ENCODE results near the gene LYL1.
"Not testable (repeated sequence)": the region's sequence is repeated elsewhere in the genome, so short reads cannot be mapped to it uniquely, and the experiment has no call there.

LYL1 gene

DNA sequence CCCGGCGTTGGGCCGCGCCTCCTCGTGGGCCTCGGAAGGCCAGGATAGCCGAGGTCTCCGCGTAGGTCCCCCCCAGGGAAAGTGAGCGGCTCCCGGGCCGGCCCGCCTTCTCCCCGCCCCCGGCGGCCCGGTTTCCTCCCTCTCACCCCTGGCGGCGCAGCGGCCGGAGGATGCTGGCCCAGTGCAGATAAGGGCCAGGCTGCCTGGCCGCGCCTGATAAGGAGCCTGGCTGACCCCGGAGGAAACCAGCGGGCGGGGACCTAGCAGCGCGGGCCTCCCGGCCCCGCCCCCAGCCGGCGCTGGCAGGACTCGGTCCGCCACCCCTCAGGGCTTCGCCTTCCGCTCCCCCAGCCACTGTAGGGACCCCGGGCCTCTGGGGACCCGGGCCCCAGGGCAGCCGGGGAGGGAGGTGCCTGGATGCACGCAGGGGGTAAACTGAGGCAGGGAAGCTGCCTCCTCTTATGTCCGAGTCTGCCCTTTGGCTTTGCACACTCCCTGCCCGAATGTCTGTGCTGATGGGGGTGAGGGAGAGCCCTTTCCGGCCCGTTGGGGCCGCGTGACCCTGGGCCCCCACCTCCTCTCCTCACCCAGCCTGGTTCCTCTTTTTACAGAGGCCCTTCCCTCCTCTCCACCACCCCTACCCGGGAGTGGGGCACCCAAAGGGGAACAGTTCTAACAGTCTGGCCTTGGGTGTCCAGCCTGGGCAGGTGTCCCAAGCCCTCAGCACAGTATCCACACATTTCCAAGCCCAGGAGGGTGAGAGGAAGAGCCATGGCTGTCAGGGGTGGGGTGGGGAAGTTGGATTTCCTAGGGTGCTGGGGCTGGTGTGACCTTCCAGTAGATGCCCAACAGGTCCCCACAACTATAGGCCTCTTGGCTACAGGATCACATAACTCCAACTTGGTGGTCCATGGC lies at the start of gene LYL1:
Gene LYL1, minus strand, starts transcription at position 193 of the 915 bp plus-strand sequence. CDS start 1,687 bp downstream, outside the sequence.
- TF ChIP-seq, protein P1, sequence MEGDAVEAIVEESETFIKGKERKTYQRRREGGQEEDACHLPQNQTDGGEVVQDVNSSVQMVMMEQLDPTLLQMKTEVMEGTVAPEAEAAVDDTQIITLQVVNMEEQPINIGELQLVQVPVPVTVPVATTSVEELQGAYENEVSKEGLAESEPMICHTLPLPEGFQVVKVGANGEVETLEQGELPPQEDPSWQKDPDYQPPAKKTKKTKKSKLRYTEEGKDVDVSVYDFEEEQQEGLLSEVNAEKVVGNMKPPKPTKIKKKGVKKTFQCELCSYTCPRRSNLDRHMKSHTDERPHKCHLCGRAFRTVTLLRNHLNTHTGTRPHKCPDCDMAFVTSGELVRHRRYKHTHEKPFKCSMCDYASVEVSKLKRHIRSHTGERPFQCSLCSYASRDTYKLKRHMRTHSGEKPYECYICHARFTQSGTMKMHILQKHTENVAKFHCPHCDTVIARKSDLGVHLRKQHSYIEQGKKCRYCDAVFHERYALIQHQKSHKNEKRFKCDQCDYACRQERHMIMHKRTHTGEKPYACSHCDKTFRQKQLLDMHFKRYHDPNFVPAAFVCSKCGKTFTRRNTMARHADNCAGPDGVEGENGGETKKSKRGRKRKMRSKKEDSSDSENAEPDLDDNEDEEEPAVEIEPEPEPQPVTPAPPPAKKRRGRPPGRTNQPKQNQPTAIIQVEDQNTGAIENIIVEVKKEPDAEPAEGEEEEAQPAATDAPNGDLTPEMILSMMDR (IDR thresholded peaks at IDR 0.05; ENCODE audit: extremely low read depth, missing control alignments) = no peak
- peak; percentile 88 for DNase-seq (ENCODE audit: low spot score)

DNA sequence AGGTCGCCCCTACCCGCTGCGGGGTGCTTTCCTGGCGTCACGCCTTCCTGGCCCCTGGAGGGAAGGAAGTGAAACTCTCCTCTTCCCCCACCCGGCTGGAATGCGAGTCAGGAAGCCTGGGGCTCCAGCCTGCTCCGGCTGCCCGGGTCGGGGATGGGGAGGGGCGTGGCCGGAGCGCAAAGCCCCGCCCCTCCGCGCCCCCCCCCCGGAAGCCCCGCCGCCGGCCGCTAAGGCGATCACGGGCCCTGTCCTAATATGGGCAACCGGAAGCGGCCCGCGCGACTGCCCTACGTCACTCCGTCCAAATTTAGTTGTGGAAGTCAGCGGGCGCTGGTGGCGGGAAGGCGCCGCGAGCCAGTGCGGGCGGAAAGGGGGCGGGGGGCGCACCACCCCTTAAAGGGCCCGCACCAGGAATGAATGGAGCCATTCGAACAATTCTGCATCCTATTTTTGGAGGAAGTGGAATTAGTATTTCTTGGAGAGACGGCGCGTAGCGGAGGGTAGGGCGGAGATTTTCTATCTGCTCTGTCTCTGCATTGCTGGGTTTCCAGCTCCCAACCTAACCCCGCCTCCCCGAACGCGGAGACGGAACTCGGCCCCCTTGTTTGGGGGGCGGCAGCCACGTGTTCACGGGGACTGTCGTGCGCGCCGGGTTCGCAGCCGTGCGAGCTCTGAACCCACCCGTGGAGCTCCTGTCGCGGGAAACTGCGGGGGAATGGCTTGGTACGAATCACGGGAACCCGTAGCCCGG lies 49.1 kb upstream of the LYL1 start:
- DNase-seq (ENCODE audit: low spot score) = peak; percentile 96
- TF ChIP-seq, protein P1 (IDR thresholded peaks at IDR 0.05; ENCODE audit: extremely low read depth, missing control alignments) = no peak

DNA sequence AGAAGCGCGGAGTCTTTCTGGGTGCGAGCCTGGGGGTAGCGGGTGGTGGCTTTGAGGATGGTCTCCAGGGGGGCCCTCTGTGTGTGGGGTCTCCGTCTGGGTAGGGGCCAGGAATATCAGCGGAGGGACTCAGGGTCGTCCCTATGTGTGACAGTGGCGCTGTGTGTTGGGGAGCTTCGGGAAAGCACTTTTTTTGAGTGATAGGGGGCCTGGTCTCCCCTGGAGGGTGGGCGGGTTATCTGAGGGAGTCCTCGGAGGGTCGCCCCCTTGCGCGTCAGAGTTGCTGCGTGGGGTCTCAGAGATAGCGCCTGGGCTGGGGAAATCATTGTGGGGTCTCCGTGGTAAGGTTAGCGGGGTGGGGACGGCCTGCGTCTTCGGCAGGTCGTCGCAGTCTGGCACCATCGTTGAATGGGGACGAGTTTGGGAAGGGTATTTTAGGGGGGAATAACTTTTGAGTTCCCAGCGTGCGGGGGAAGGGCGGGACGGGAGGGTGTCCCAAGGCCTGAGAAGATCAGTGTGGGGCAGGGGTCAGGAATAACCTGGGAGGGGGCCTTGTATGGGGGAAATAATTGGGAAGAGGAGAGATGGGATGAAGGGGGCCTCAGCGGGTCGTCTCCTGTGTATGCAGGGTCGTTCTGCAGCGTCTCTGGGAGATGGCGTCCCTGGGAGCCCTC lies 48.4 kb upstream of the LYL1 start:
- DNase-seq (ENCODE audit: low spot score) = no peak
- TF ChIP-seq, protein P1 (IDR thresholded peaks at IDR 0.05; ENCODE audit: extremely low read depth, missing control alignments) = no peak

DNA sequence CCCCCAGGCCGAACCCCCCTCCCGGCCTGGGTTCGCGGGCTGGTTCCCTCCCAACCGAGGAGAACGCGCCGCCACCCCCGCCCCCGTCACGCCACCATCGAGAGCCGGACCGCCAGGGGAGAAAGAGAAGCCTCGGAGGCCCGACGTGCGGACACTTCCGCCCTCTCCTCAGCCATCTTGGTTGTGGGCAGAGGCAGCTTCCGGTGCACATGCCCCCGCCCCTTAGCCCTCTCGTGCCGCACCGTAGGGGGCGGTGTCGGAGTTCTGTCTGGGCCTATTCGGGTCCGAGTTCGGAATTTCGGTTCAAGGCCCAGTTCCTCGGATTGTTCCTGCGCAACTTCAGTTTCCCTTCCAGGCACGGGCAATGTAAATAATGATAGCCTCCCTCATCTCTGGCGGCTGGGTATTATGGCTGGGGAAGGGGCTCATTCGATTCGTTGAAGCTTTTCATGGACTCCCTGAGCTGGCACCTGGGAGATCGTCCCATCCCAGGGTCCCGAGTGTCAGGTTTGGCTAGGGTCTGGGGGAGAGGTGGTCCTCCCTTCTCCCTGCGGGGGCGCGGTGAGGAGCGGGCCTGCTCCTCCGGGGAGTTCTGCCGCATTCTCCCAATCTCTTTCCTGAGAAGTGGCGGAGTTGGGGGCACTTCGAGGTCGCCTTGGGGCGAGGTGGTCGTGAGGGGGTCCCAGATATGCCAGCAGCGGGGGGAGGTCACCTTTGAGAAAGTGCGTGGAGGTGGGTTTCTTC lies 47.7 kb upstream of the LYL1 start, which contains the start of the genes IER2 and STX10:
Gene IER2, plus strand, starts transcription at position 225 of the 744 bp plus-strand sequence. CDS start 2,776 bp downstream, outside the sequence.
Gene STX10, minus strand, starts transcription at position 189 of the 744 bp plus-strand sequence. CDS start 202 bp downstream, outside the sequence.
- TF ChIP-seq, protein P1 (IDR thresholded peaks at IDR 0.05; ENCODE audit: extremely low read depth, missing control alignments) = peak; percentile 28

DNA sequence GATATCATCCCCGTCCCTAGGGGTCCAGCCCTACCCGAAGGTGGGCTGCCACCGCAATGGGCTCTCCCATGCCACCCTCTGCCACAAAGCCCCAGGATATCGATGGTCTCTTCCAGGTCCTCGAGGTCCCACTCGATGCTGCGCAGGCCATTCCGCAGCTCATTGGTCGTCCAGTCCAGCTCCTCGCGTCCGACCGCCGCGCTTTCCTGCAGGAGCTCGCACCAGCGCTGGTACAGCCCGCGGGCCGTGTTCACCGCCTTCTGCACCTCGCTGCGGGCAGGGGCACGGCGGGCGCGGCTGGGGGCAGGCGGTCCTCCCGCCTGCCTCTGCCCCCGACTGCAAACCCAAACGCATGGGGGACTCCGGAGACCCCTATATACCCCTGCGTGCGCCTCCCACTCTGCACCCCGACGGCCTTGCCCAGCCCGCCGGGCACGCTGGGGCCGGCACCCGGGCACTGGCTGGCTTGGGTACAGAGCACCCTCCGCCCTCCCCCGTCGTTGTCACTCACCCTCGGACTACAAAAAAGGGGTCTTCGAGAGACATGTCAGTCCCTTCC lies 47.0 kb upstream of the LYL1 start:
- TF ChIP-seq, protein P1 (IDR thresholded peaks at IDR 0.05; ENCODE audit: extremely low read depth, missing control alignments) = no peak
- no peak for DNase-seq (ENCODE audit: low spot score)

More for the DNA sequence above, 47.7 kb upstream of the LYL1 start, which contains the start of the genes IER2 and STX10:
- peak; percentile 97 for DNase-seq (ENCODE audit: low spot score)

DNA sequence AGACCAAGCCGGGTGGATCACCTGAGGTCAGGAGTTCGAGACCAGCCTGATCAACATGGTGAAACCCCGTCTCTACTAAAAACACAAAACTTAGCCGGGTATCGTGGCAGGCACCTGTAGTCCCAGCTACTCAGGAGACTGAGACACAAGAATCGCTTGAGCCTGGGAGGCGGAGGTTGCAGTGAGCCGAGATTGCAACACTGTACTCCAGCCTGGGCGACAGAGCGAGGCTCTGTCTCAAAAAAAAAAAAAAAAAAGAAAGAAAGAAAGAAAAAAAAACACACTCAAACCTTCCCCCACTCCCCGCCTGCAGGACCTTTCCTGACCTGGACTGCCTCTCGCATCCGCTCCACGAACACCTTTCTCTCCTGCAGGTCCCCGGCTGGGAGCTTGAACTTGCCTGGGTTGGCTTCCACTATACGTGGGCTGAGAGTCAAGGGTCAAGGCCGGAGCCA lies 46.5 kb upstream of the LYL1 start:
- not testable (repeated sequence) for DNase-seq (ENCODE audit: low spot score)

Measured in GM20000 (cell line).